HepG2 (cell line): ENCODE data around the gene GRAMD1B. TPM values are rescaled to one million over a fixed set of nuclear protein-coding genes. Genes with fewer than 3 reads are reported as not detected.

ENCODE experiments used
- ATAC-seq: fragments of 200-7000 bp; cut with Tn5 transposase; 3 replicates; pipeline ENCODE4 v1.9.1; 2020; ENCODE audit warnings: mild to moderate bottlenecking, moderate library complexity
- BruUV-seq: library from RNA; stranded (reverse); fragments of 400-500 nt; replicated peaks from 2 replicates; lab custom pipeline; 2021; lab: Mats Ljungman, UMichigan
- CTCF ChIA-PET: fragments of 300-600 bp; formaldehyde crosslinking; extraction: SDS; loops from one replicate; lab custom pipeline; 2021; ENCODE audit warnings: low total read pairs, inconsistent platforms, low intra/inter-chr PET ratio; lab: Yijun Ruan, JAX
- POLR2A ChIA-PET: fragments of 350-600 bp; sonication (Branson Sonifier 250); formaldehyde crosslinking; loops from one replicate; lab custom pipeline; 2020; ENCODE audit warnings: antibody characterized with exemption, inconsistent platforms; lab: Yijun Ruan, JAX
- DNase-seq: peaks from one replicate; pipeline ENCODE4 v3.0.0-alpha.2; 2015; ENCODE audit warnings: low spot score
- FAIRE-seq: peaks from 3 replicates; lab custom pipeline; 2011; peaks lifted over from hg19 to GRCh38; lab: Jason Lieb, UNC
- H2AFZ ChIP-seq: one replicate; pipeline ENCODE4 v1.6.1; 2011; ENCODE audit warnings: low read length, inconsistent platforms
- H3K27ac ChIP-seq: fragments of 300-600 bp; 3 replicates; pipeline ENCODE4 v1.8.0; 2011; ENCODE audit warnings: mixed run types, mild to moderate bottlenecking, mixed read lengths, low read length, inconsistent platforms; ENCODE audit not compliant: insufficient read depth; ENCODE audit errors: extremely low read length
- H3K27me3 ChIP-seq, 2 experiments: fragments of 200-600 bp in 1 of 2; 2 replicates in 1 of 2; 3 replicates in 1 of 2; pipeline versions ENCODE4 v1.6.0 to v1.8.0; 2011; ENCODE audit warnings: low read length in 2 of 2, mild to moderate bottlenecking in 2 of 2, moderate library complexity in 2 of 2, inconsistent platforms in 1 of 2; ENCODE audit not compliant: insufficient read depth in 2 of 2, control insufficient read depth in 1 of 2
- H3K36me3 ChIP-seq, 2 experiments: fragments of 200-600 bp in 1 of 2; replicated peaks in 1 of 2; 2 replicates in 1 of 2; 3 replicates in 1 of 2; pipeline versions ENCODE4 v1.5.1 to v1.8.0; 2011; ENCODE audit warnings: low read length in 2 of 2, inconsistent platforms in 1 of 2; ENCODE audit not compliant: insufficient read depth in 2 of 2, control insufficient read depth in 1 of 2
- H3K4me1 ChIP-seq: 2 replicates; pipeline ENCODE4 v1.5.1; 2012; ENCODE audit warnings: low read length, inconsistent platforms; ENCODE audit not compliant: insufficient read depth
- H3K4me2 ChIP-seq: 2 replicates; pipeline ENCODE4 v1.6.0; 2011; ENCODE audit warnings: low read depth, low read length, inconsistent platforms
- H3K4me3 ChIP-seq, 3 experiments: fragments of 200-600 bp in 1 of 3; sonication (generic), shearing (Covaris generic) in 1 of 3; replicated peaks in 1 of 3; 2 replicates each; pipeline ENCODE4 v1.5.1; 2011 to 2016; ENCODE audit warnings: low read length in 3 of 3, inconsistent platforms in 2 of 3, low read depth in 2 of 3, mild to moderate bottlenecking in 2 of 3, control low read depth in 1 of 3, mixed read lengths in 1 of 3; ENCODE audit not compliant: insufficient read depth in 1 of 3
- H3K79me2 ChIP-seq: one replicate; pipeline ENCODE4 v1.6.1; 2011; ENCODE audit warnings: low read length, inconsistent platforms; ENCODE audit not compliant: insufficient read depth
- H3K9ac ChIP-seq: 2 replicates; pipeline ENCODE4 v1.6.0; 2011; ENCODE audit warnings: mild to moderate bottlenecking, low read depth, low read length, inconsistent platforms; ENCODE audit not compliant: insufficient read depth
- H3K9me3 ChIP-seq: 2 replicates; pipeline ENCODE4 v1.5.1; 2012; ENCODE audit warnings: mild to moderate bottlenecking, low read length
- H4K20me1 ChIP-seq: 2 replicates; pipeline ENCODE4 v1.6.0; 2011; ENCODE audit warnings: inconsistent platforms, mild to moderate bottlenecking, low read length, moderate library complexity; ENCODE audit not compliant: insufficient read depth
- CAMTA2 ChIP-seq: sonication (generic); formaldehyde crosslinking; IDR thresholded peaks from 2 replicates; pipeline ENCODE4 v1.4.0; 2020; ENCODE audit warnings: mild to moderate bottlenecking, missing genetic modification reagents, borderline replicate concordance
- CHD4 ChIP-seq: fragments of 200-600 bp; sonication (generic); IDR thresholded peaks from 2 replicates; pipeline ENCODE4 v1.7.0; 2017; ENCODE audit warnings: mild to moderate bottlenecking, low read length, borderline replicate concordance
- FOSL1 ChIP-seq: sonication (generic); formaldehyde crosslinking; IDR thresholded peaks from 2 replicates; pipeline ENCODE4 v1.9.0; 2021; ENCODE audit warnings: missing genetic modification reagents, borderline replicate concordance
- KDM1A ChIP-seq: IDR thresholded peaks from 2 replicates; pipeline ENCODE4 v1.6.1; 2016; ENCODE audit warnings: missing compliant biosample characterization
- NCOA2 ChIP-seq: sonication (generic); formaldehyde crosslinking; IDR thresholded peaks from 2 replicates; pipeline ENCODE4 v1.8.0; 2022; ENCODE audit warnings: inconsistent platforms
- NONO ChIP-seq, 2 experiments: fragments of 450-650 bp in 1 of 2; sonication (generic) in 1 of 2; formaldehyde crosslinking in 1 of 2; IDR thresholded peaks in 1 of 2; conservative IDR thresholded peaks in 1 of 2; 2 replicates each; pipeline versions ENCODE4 v1.6.1 to v1.8.0; 2017 to 2022; ENCODE audit warnings: mild to moderate bottlenecking in 1 of 2, missing genetic modification reagents in 1 of 2, moderate library complexity in 1 of 2
- NR3C1 ChIP-seq: sonication (generic); formaldehyde crosslinking; IDR thresholded peaks from 2 replicates; pipeline ENCODE4 v1.4.0; 2020; ENCODE audit warnings: missing genetic modification reagents
- PITX1 ChIP-seq: sonication (generic); formaldehyde crosslinking; IDR thresholded peaks from 2 replicates; pipeline ENCODE4 v1.5.1; 2020; ENCODE audit warnings: mild to moderate bottlenecking, missing genetic modification reagents
- RNF2 ChIP-seq: fragments of 450-650 bp; conservative IDR thresholded peaks from 2 replicates; pipeline ENCODE4 v1.6.1; 2016; ENCODE audit warnings: low read depth
- SOX6 ChIP-seq, 2 experiments: fragments of 450-650 bp in 1 of 2; sonication (generic) in 1 of 2; formaldehyde crosslinking in 1 of 2; IDR thresholded peaks; 2 replicates each; pipeline versions ENCODE4 v1.4.0 to v1.6.1; 2017 to 2020; ENCODE audit warnings: antibody characterized with exemption in 1 of 2, mild to moderate bottlenecking in 1 of 2, missing genetic modification reagents in 1 of 2
- YY1 ChIP-seq: IDR thresholded peaks from 2 replicates; pipeline ENCODE4 v1.6.1; 2011; ENCODE audit warnings: low read length, low read depth, moderate library complexity, mild to moderate bottlenecking; ENCODE audit not compliant: insufficient read depth, insufficient replicate concordance
- ZEB1 ChIP-seq: IDR thresholded peaks from 2 replicates; pipeline ENCODE4 v1.6.1; 2012; ENCODE audit warnings: mild to moderate bottlenecking, low read depth, inconsistent platforms; ENCODE audit not compliant: insufficient replicate concordance
- ZFP36 ChIP-seq: fragments of 150-350 bp; IDR thresholded peaks from 2 replicates; pipeline ENCODE4 v1.6.1; 2018; ENCODE audit warnings: borderline replicate concordance, low read length, low read depth; ENCODE audit not compliant: partially characterized antibody
- ZFP82 ChIP-seq: sonication (generic); formaldehyde crosslinking; IDR thresholded peaks from 2 replicates; pipeline ENCODE4 v1.5.1; 2020; ENCODE audit warnings: mild to moderate bottlenecking, missing genetic modification reagents, borderline replicate concordance
- ZNF24 ChIP-seq: fragments of 450-650 bp; IDR thresholded peaks from 2 replicates; pipeline ENCODE4 v1.6.1; 2017; ENCODE audit warnings: antibody characterized with exemption, mild to moderate bottlenecking
- ZNF530 ChIP-seq: sonication (generic); formaldehyde crosslinking; IDR thresholded peaks from 2 replicates; pipeline ENCODE4 v1.5.0; 2020; ENCODE audit warnings: low read depth, mild to moderate bottlenecking, missing genetic modification reagents
- ZNF607 ChIP-seq: sonication (generic); formaldehyde crosslinking; IDR thresholded peaks from 2 replicates; pipeline ENCODE4 v1.5.1; 2020; ENCODE audit warnings: missing genetic modification reagents, mild to moderate bottlenecking, borderline replicate concordance
- ZNF678 ChIP-seq: sonication (generic); formaldehyde crosslinking; IDR thresholded peaks from 2 replicates; pipeline ENCODE4 v1.4.0; 2020; ENCODE audit warnings: mild to moderate bottlenecking, missing genetic modification reagents
- ZNF775 ChIP-seq: sonication (generic); formaldehyde crosslinking; IDR thresholded peaks from 2 replicates; pipeline ENCODE4 v1.4.0; 2020; ENCODE audit warnings: missing genetic modification reagents, mild to moderate bottlenecking, moderate library complexity, borderline replicate concordance
- WGBS: methylation state at CpG from one replicate; pipeline ENCODE4 v1.1.6; 2017; ENCODE audit warnings: low lambda C conversion rate; 5-methylcytosine and 5-hydroxymethylcytosine counted together
- in situ Hi-C: cut with HindIII; loops from 2 replicates; pipeline ENCODE4 v1.10.0; 2017; ENCODE audit warnings: low pct_unique_long_range_greater_than_20kb; ENCODE audit not compliant: extremely low pct_ligation_motif_present
- intact Hi-C: fragments of 100-400 bp; cut with micrococcal nuclease; formaldehyde crosslinking; loops from one replicate; pipeline ENCODE4 v1.10.0; 2022; ENCODE audit not compliant: unreplicated experiment
- polyA plus RNA-seq, 8 experiments: library from polyadenylated mRNA; depleted of rRNA in 3 of 8; stranded (reverse) in 7 of 8; unstranded in 1 of 8; fragments of >200 nt; fragmentation: Illumina TruSeq in 4 of 8; extraction: Trizol in 4 of 8; gene quantifications; 2 replicates each; pipeline versions ENCODE4 v1.2.1 to v1.2.3, GENCODE V29; 2011 to 2016; ENCODE audit warnings: low read depth in 4 of 8, missing spikeins in 1 of 8, mixed read lengths in 1 of 8; ENCODE audit not compliant: insufficient read depth in 1 of 8
- total RNA-seq, 5 experiments: library from RNA; depleted of rRNA; stranded (reverse); fragments of >200 nt; fragmentation: Illumina TruSeq; extraction: Trizol; gene quantifications; 2 replicates each; pipeline ENCODE4 v1.2.3, GENCODE V29; 2016; ENCODE audit warnings: low read depth in 1 of 5
- TF ChIP-seq, protein P1 (sequence below): sonication (generic); formaldehyde crosslinking; IDR thresholded peaks from 2 replicates; pipeline ENCODE4 v1.5.0; 2020; ENCODE audit warnings: missing genetic modification reagents, mild to moderate bottlenecking, borderline replicate concordance

Gene GRAMD1B
- total and polyA plus RNA-seq, 2 of the 13 experiments (the other 11 are each of a cell fraction or from before 2014, with no cell fraction given) = 0.12 TPM; not detected in 1

DNA sequence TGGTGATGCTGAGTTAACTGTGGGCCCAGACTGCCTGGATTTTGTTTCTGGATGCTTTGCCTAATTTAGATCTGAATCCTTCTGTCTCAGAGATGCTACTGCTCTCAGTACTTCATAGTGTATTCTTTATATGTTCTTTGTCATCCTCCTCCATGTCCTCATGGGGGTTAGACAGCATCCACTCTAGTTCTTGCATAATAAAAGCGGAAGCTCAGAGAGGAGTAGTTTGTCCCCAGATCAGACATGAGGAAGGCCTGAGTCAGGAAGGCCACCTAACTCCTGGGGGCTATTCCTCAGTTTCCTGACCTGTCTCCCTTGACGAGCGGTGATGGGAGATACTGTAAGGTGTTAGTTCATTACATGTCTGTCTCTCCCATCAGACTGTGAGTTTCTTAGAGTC, 134.2 kb downstream of the GRAMD1B start:
- intact Hi-C loops = no loop called here

More for the DNA sequence above, 134.2 kb downstream of the GRAMD1B start:
- H3K36me3 ChIP-seq = no peaks in the 10 kb centered on the region
- 32% methylated on average over 3 of the region's 3 CpGs for WGBS
- POLR2A ChIA-PET = no interaction called here
- no peak overlapping the region for H3K4me3 ChIP-seq
- H3K9me3 ChIP-seq = no peaks in the 10 kb centered on the region
- no peak overlapping the region for H3K9ac ChIP-seq
- ATAC-seq (no peak), FAIRE-seq (no peak), DNase-seq (no peak)
- CTCF ChIA-PET = no interaction called here
- H3K4me2 ChIP-seq = no peak overlapping the region
- H4K20me1 ChIP-seq = no peaks in the 10 kb centered on the region
- peaks cover 9 to 37% of the 10 kb centered on the region in 2 experiments; a peak in 4 of 5 replicates for H3K27me3 ChIP-seq
- in situ Hi-C loops = no loop called here
- no peaks in the 10 kb centered on the region for H3K79me2 ChIP-seq
- no TSS peak for BruUV-seq
- no peaks in the 10 kb centered on the region for H3K4me1 ChIP-seq
- no peak overlapping the region for H3K27ac ChIP-seq
- no peak overlapping the region for H2AFZ ChIP-seq
- TF ChIP-seq, protein P1, sequence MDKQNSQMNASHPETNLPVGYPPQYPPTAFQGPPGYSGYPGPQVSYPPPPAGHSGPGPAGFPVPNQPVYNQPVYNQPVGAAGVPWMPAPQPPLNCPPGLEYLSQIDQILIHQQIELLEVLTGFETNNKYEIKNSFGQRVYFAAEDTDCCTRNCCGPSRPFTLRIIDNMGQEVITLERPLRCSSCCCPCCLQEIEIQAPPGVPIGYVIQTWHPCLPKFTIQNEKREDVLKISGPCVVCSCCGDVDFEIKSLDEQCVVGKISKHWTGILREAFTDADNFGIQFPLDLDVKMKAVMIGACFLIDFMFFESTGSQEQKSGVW = no peak
- no peak for TF ChIP-seq ZFP82
- no peak for TF ChIP-seq NONO (IDR thresholded peaks at IDR 0.05)
- TF ChIP-seq NONO (CRISPR knock-in tag; conservative IDR thresholded peaks at IDR 0.05) = no peak
- no peak for TF ChIP-seq FOSL1
- no peak for TF ChIP-seq ZNF530 (CRISPR knock-in tag)
- TF ChIP-seq SOX6 (IDR thresholded peaks at IDR 0.05) = no peak
- TF ChIP-seq SOX6 (CRISPR knock-in tag; IDR thresholded peaks at IDR 0.05) = no peak
- TF ChIP-seq ZNF607 (CRISPR knock-in tag) = no peak
- no peak for TF ChIP-seq YY1
- no peak for TF ChIP-seq NR3C1 (CRISPR knock-in tag)
- TF ChIP-seq ZNF678 (CRISPR knock-in tag) = no peak
- TF ChIP-seq ZFP36 = no peak
- TF ChIP-seq NCOA2 (CRISPR knock-in tag) = no peak
- TF ChIP-seq CAMTA2 (CRISPR knock-in tag) = no peak
- no peak for TF ChIP-seq CHD4
- TF ChIP-seq RNF2 = no peak
- no peak for TF ChIP-seq PITX1 (CRISPR knock-in tag)
- TF ChIP-seq ZEB1 = no peak
- no peak for TF ChIP-seq ZNF775 (CRISPR knock-in tag)
- no peak for TF ChIP-seq KDM1A (CRISPR knock-in tag)
- no peak for TF ChIP-seq ZNF24
- TF ChIP-seq, all 625 proteins: peak for 0
